SIG-M5 (cell line): ENCODE results near the gene ARHGAP15.

Experiments
- DNase-seq: peaks from one replicate; lab custom pipeline; 2025; lab: John Stamatoyannopoulos, UW

Gene ARHGAP15

GRCh38 chr2:143719406-143719805, 590.2 kb downstream of the ARHGAP15 start:
- DNase-seq, result no peak

GRCh38 chr2:143720095-143720664, 591.0 kb downstream of the ARHGAP15 start:
- DNase-seq, result no peak

GRCh38 chr2:143725400-143725799, 596.2 kb downstream of the ARHGAP15 start:
- no peak for DNase-seq

- no peak for DNase-seq
Observed at GRCh38 chr2:143726151-143726845, 597.1 kb downstream of the ARHGAP15 start.

- DNase-seq, result no peak
Observed at GRCh38 chr2:143728498-143728897, 599.3 kb downstream of the ARHGAP15 start.

- no peak for DNase-seq
Observed at GRCh38 chr2:143729296-143729814, 600.1 kb downstream of the ARHGAP15 start.

GRCh38 chr2:143730155-143730952, 601.1 kb downstream of the ARHGAP15 start:
- no peak for DNase-seq

GRCh38 chr2:143730953-143731260, 601.7 kb downstream of the ARHGAP15 start:
- DNase-seq, result no peak

- no peak for DNase-seq
Observed at GRCh38 chr2:143732076-143732475, 602.9 kb downstream of the ARHGAP15 start.

GRCh38 chr2:143732871-143733270, 603.7 kb downstream of the ARHGAP15 start:
- DNase-seq, result no peak

- no peak for DNase-seq
Observed at GRCh38 chr2:143734507-143734906, 605.3 kb downstream of the ARHGAP15 start.

GRCh38 chr2:143736904-143737303, 607.7 kb downstream of the ARHGAP15 start:
- DNase-seq, result no peak

GRCh38 chr2:143740431-143740830, 611.2 kb downstream of the ARHGAP15 start:
- no peak for DNase-seq

GRCh38 chr2:143741205-143741604, 612.0 kb downstream of the ARHGAP15 start:
- DNase-seq, result no peak

GRCh38 chr2:143742581-143742980, 613.4 kb downstream of the ARHGAP15 start:
- DNase-seq, result no peak

- no peak for DNase-seq
Observed at GRCh38 chr2:143744114-143744513, 614.9 kb downstream of the ARHGAP15 start.

- no peak for DNase-seq
Observed at GRCh38 chr2:143745060-143745459, 615.8 kb downstream of the ARHGAP15 start.

- no peak for DNase-seq
Observed at GRCh38 chr2:143754742-143755141, 625.5 kb downstream of the ARHGAP15 start.

- DNase-seq, result no peak
Observed at GRCh38 chr2:143758629-143759330, 629.6 kb downstream of the ARHGAP15 start.

- no peak for DNase-seq
Observed at GRCh38 chr2:143759455-143759854, 630.2 kb downstream of the ARHGAP15 start.

- DNase-seq, result no peak
Observed at GRCh38 chr2:143762176-143762928, 633.1 kb downstream of the ARHGAP15 start.

- no peak for DNase-seq
Observed at GRCh38 chr2:143764261-143764660, 635.0 kb downstream of the ARHGAP15 start.
